Activated T-helper 2 cell treated with anti-CD3 and anti-CD28 coated beads, Interferon-gamma antibody, Interleukin-2, Interleukin-4, amounts not matched to agents 10 μg/mL and 5 μg/mL and 100 μg/mL, durations not matched to agents 14 hours and 24 hours and 36 hours (primary cell): ENCODE results near the gene CETP. TPM values are rescaled to one million over a fixed set of nuclear protein-coding genes. Genes with fewer than 3 reads are reported as not detected.
A peak's percentile ranks its signal among the peaks of the same experiment; 100 is the strongest.
"Not testable (repeated sequence)": the region's sequence is repeated elsewhere in the genome, so short reads cannot be mapped to it uniquely, and the experiment has no call there.

Source experiments
- DNase-seq: peaks from one replicate; pipeline ENCODE4 v3.0.0; 2021; ENCODE audit warnings: low spot score
- H3K27ac Mint-ChIP-seq: one replicate; pipeline ENCODE4 v1.8.0; 2021; ENCODE audit warnings: mixed read lengths
- H3K27me3 Mint-ChIP-seq: one replicate; pipeline ENCODE4 v1.8.0; 2021; ENCODE audit warnings: low read depth, mixed read lengths
- H3K36me3 Mint-ChIP-seq: one replicate; pipeline ENCODE4 v1.8.0; 2021; ENCODE audit warnings: low read depth, mixed read lengths
- H3K4me1 Mint-ChIP-seq: one replicate; pipeline ENCODE4 v1.8.0; 2021; ENCODE audit warnings: low read depth, mixed read lengths
- H3K4me3 Mint-ChIP-seq: one replicate; pipeline ENCODE4 v1.8.0; 2021; ENCODE audit warnings: low read depth, mild to moderate bottlenecking, moderate library complexity, mixed read lengths
- H3K9me3 Mint-ChIP-seq: one replicate; pipeline ENCODE4 v1.8.0; 2021; ENCODE audit warnings: mixed read lengths
- intact Hi-C: fragments of 100-400 bp; cut with micrococcal nuclease; formaldehyde crosslinking; loops from one replicate; pipeline ENCODE4 v1.15.1; 2023
- total RNA-seq: library from RNA; stranded (reverse); gene quantifications from 2 replicates; pipeline ENCODE4 v1.2.3, GENCODE V29; 2022

The CETP gene
- total RNA-seq, 1 donor from 2014 or later, result not detected

GRCh38 chr16:56990407-56991286, 28.9 kb downstream of the CETP start:
- H3K9me3 Mint-ChIP-seq, result no peaks in the 10 kb centered on the region
- peaks cover 76% of the 10 kb centered on the region for H3K36me3 Mint-ChIP-seq
- DNase-seq, result no peak
- peak overlapping the region; percentile 97 for H3K4me3 Mint-ChIP-seq
- intact Hi-C loops, result loop anchor here (1.0 to 5.0 kb wide), 4 partner anchors 24 to 197 kb away; partner anchors contain the start of genes PSME3IP1 and RSPRY1
- H3K4me1 Mint-ChIP-seq, result peaks cover 67% of the 10 kb centered on the region
- peak overlapping the region; percentile 98 for H3K27ac Mint-ChIP-seq
- no peaks in the 10 kb centered on the region for H3K27me3 Mint-ChIP-seq

- Mint-ChIP-seq H3K4me1 (peaks cover 64% of the 10 kb centered on the region), H3K4me3 (peak overlapping the region; percentile 42), H3K36me3 (peaks cover 82% of the 10 kb centered on the region), H3K27ac (peak overlapping the region; percentile 98)
- H3K27me3 Mint-ChIP-seq, DNase-seq, H3K9me3 Mint-ChIP-seq: not testable (repeated sequence)
- intact Hi-C loops, result loop anchor here (5.0 kb wide), 1 partner anchor 195 kb away; the partner anchor contains the start of genes PSME3IP1 and RSPRY1
Observed at GRCh38 chr16:56992431-56992830, 30.7 kb downstream of the CETP start.

GRCh38 chr16:56993204-56993603, 31.5 kb downstream of the CETP start:
- DNase-seq, result no peak
- H3K9me3 Mint-ChIP-seq, result no peaks in the 10 kb centered on the region
- H3K27me3 Mint-ChIP-seq, result no peaks in the 10 kb centered on the region
- H3K4me1 Mint-ChIP-seq, result peaks cover 60% of the 10 kb centered on the region
- H3K27ac Mint-ChIP-seq, result peak overlapping the region; percentile 54
- intact Hi-C loops, result loop anchor here (5.0 kb wide), 1 partner anchor 194 kb away; the partner anchor contains the start of genes PSME3IP1 and RSPRY1
- H3K36me3 Mint-ChIP-seq, result peaks cover 80% of the 10 kb centered on the region
- H3K4me3 Mint-ChIP-seq, result peak overlapping the region; percentile 55

- Mint-ChIP-seq H3K36me3 (peaks cover 81% of the 10 kb centered on the region), H3K4me1 (peaks cover 67% of the 10 kb centered on the region), H3K4me3 (peak overlapping the region; percentile 55), H3K27ac (peak overlapping the region; percentile 81), H3K9me3 (no peaks in the 10 kb centered on the region), H3K27me3 (no peaks in the 10 kb centered on the region)
- DNase-seq, result no peak
- intact Hi-C loops, result loop anchor here (5.0 kb wide), 1 partner anchor 193 kb away; the partner anchor contains the start of genes PSME3IP1 and RSPRY1
Observed at GRCh38 chr16:56994311-56994710, 32.6 kb downstream of the CETP start.

- peaks cover 79% of the 10 kb centered on the region for H3K36me3 Mint-ChIP-seq
- peak overlapping the region; percentile 5 for H3K4me3 Mint-ChIP-seq
Observed at GRCh38 chr16:56995136-56995805, 33.5 kb downstream of the CETP start.

GRCh38 chr16:56997264-56997663, 35.5 kb downstream of the CETP start:
- peak overlapping the region; percentile 74 for H3K27ac Mint-ChIP-seq
- H3K9me3 Mint-ChIP-seq, result no peaks in the 10 kb centered on the region
- no peaks in the 10 kb centered on the region for H3K27me3 Mint-ChIP-seq
- H3K4me3 Mint-ChIP-seq, result no peak overlapping the region
- intact Hi-C loops, result no loop called here
- peaks cover 73% of the 10 kb centered on the region for H3K4me1 Mint-ChIP-seq
- peaks cover 79% of the 10 kb centered on the region for H3K36me3 Mint-ChIP-seq
- DNase-seq, result no peak

More at GRCh38 chr16:56995136-56995805, 33.5 kb downstream of the CETP start:
- intact Hi-C loops, result no loop called here
- Mint-ChIP-seq H3K4me1 (peaks cover 71% of the 10 kb centered on the region), H3K9me3 (no peaks in the 10 kb centered on the region), H3K27me3 (no peaks in the 10 kb centered on the region), H3K27ac (peak overlapping the region; percentile 81)
- DNase-seq, result no peak

GRCh38 chr16:56997931-56998330, 36.2 kb downstream of the CETP start:
- Mint-ChIP-seq H3K27me3 (no peaks in the 10 kb centered on the region), H3K4me3 (no peak overlapping the region), H3K9me3 (no peaks in the 10 kb centered on the region), H3K36me3 (peaks cover 79% of the 10 kb centered on the region), H3K27ac (peak overlapping the region; percentile 98), H3K4me1 (peaks cover 74% of the 10 kb centered on the region)
- DNase-seq, result no peak
- intact Hi-C loops, result no loop called here

- Mint-ChIP-seq H3K36me3 (peaks cover 79% of the 10 kb centered on the region), H3K9me3 (no peaks in the 10 kb centered on the region)
- intact Hi-C loops, result no loop called here
Observed at GRCh38 chr16:56998352-56998751, 36.6 kb downstream of the CETP start.

GRCh38 chr16:56998861-56999260, 37.1 kb downstream of the CETP start:
- Mint-ChIP-seq H3K36me3 (peaks cover 79% of the 10 kb centered on the region), H3K9me3 (no peaks in the 10 kb centered on the region), H3K27me3 (no peaks in the 10 kb centered on the region), H3K4me1 (peaks cover 70% of the 10 kb centered on the region), H3K27ac (peak overlapping the region; percentile 98), H3K4me3 (peak overlapping the region; percentile 51)
- intact Hi-C loops, result no loop called here
- DNase-seq, result no peak

More at GRCh38 chr16:56998352-56998751, 36.6 kb downstream of the CETP start:
- Mint-ChIP-seq H3K4me3 (peak overlapping the region; percentile 21), H3K27ac (peak overlapping the region; percentile 98), H3K27me3 (no peaks in the 10 kb centered on the region), H3K4me1 (peaks cover 70% of the 10 kb centered on the region)
- no peak for DNase-seq

GRCh38 chr16:56999409-57000270, 37.9 kb downstream of the CETP start:
- Mint-ChIP-seq H3K27ac (peak overlapping the region; percentile 98), H3K27me3 (no peaks in the 10 kb centered on the region), H3K9me3 (no peaks in the 10 kb centered on the region), H3K4me3 (peak overlapping the region; percentile 52), H3K4me1 (peaks cover 70% of the 10 kb centered on the region), H3K36me3 (peaks cover 79% of the 10 kb centered on the region)
- DNase-seq, result no peak
- intact Hi-C loops, result loop anchor here (1.0 kb wide), 3 partner anchors 9 to 15 kb away; partner anchors contain the start of gene NLRC5

GRCh38 chr16:57000271-57001025, 38.7 kb downstream of the CETP start:
- Mint-ChIP-seq H3K27ac (peak overlapping the region; percentile 98), H3K4me1 (peaks cover 75% of the 10 kb centered on the region), H3K27me3 (no peaks in the 10 kb centered on the region), H3K4me3 (peak overlapping the region; percentile 52), H3K9me3 (no peaks in the 10 kb centered on the region), H3K36me3 (peaks cover 85% of the 10 kb centered on the region)
- intact Hi-C loops, result loop anchor here (1.0 kb wide), 3 partner anchors 8 to 14 kb away; partner anchors contain the start of gene NLRC5
- DNase-seq, result no peak
